Immature natural killer cell (primary cell): ENCODE results near the gene PCDHGA4. TPM values are rescaled to one million over a fixed set of nuclear protein-coding genes. Genes with fewer than 3 reads are reported as not detected.

Source experiments
- DNase-seq, 3 donors: peaks; one replicate each; pipeline ENCODE4 v3.0.0; 2022; ENCODE audit warnings: mixed read lengths in 1 of 3
- H3K27ac Mint-ChIP-seq, 6 donors: one replicate each; pipeline ENCODE4 v1.8.0; 2020; ENCODE audit warnings: mixed read lengths in 6 of 6, mild to moderate bottlenecking in 5 of 6, inconsistent platforms in 4 of 6, moderate library complexity in 3 of 6
- H3K27me3 Mint-ChIP-seq, 3 donors: one replicate each; pipeline ENCODE4 v1.8.0; 2020 to 2021; ENCODE audit warnings: low read depth in 3 of 3, mild to moderate bottlenecking in 3 of 3, mixed read lengths in 3 of 3, moderate library complexity in 3 of 3, inconsistent platforms in 1 of 3
- H3K36me3 Mint-ChIP-seq, 3 donors: one replicate each; pipeline ENCODE4 v1.8.0; 2020; ENCODE audit warnings: mixed read lengths in 3 of 3, inconsistent platforms in 2 of 3, mild to moderate bottlenecking in 2 of 3
- H3K4me1 Mint-ChIP-seq, 2 donors: one replicate each; pipeline ENCODE4 v1.8.0; 2020; ENCODE audit warnings: inconsistent platforms in 2 of 2, mild to moderate bottlenecking in 2 of 2, mixed read lengths in 2 of 2, moderate library complexity in 1 of 2
- H3K4me3 Mint-ChIP-seq, 5 donors: one replicate each; pipeline ENCODE4 v1.8.0; 2020; ENCODE audit warnings: mild to moderate bottlenecking in 5 of 5, mixed read lengths in 5 of 5, inconsistent platforms in 3 of 5, moderate library complexity in 3 of 5
- H3K9me3 Mint-ChIP-seq, 6 donors: one replicate each; pipeline ENCODE4 v1.8.0; 2020; ENCODE audit warnings: mild to moderate bottlenecking in 6 of 6, mixed read lengths in 6 of 6, inconsistent platforms in 4 of 6, moderate library complexity in 3 of 6
- polyA plus RNA-seq, 3 donors: library from polyadenylated mRNA; unstranded; fragments of 300-500 nt; fragmentation: Illumina TruSeq; gene quantifications; one replicate each; pipeline ENCODE4 v1.2.3, GENCODE V29; 2021

PCDHGA4 gene
- polyA plus RNA-seq, 3 donors from 2014 or later: 0.10 to 0.11 TPM; not detected in 1

- no peak for DNase-seq
- peaks cover 3 to 7% of the 10 kb centered on the region in 2 donors for H3K4me1 Mint-ChIP-seq
- H3K9me3 Mint-ChIP-seq: peaks cover 8 to 27% (median 16%) of the 10 kb centered on the region in 6 donors
- peaks cover 6 to 8% (median 7%) of the 10 kb centered on the region in 3 donors for H3K36me3 Mint-ChIP-seq
- peak overlapping the region in 2 of 5 donors; percentile 32 to 57 for H3K4me3 Mint-ChIP-seq
- no peak overlapping the region for H3K27ac Mint-ChIP-seq
- H3K27me3 Mint-ChIP-seq: peaks cover 38 to 54% (median 48%) of the 10 kb centered on the region in 3 donors
These were observed 43.8 kb downstream of the PCDHGA4 start for GRCh38 chr5:141398608-141399007.

GRCh38 chr5:141399555-141400258 lies 44.9 kb downstream of the PCDHGA4 start:
- Mint-ChIP-seq H3K36me3 (peaks cover 6 to 8% (median 7%) of the 10 kb centered on the region in 3 donors), H3K4me3 (peak overlapping the region in 1 of 5 donors; percentile 57), H3K9me3 (peaks cover 10 to 27% (median 13%) of the 10 kb centered on the region in 6 donors), H3K4me1 (peaks cover 3 to 7% of the 10 kb centered on the region in 2 donors), H3K27me3 (peaks cover 39 to 56% (median 48%) of the 10 kb centered on the region in 3 donors), H3K27ac (no peak overlapping the region)
- DNase-seq: no peak

- H3K4me1 Mint-ChIP-seq: peaks cover 7 to 13% of the 10 kb centered on the region in 2 donors
- H3K9me3 Mint-ChIP-seq: peaks cover 9 to 26% (median 17%) of the 10 kb centered on the region in 6 donors
- peaks cover 4 to 10% (median 7%) of the 10 kb centered on the region in 3 donors for H3K36me3 Mint-ChIP-seq
- peaks cover 40 to 44% (median 41%) of the 10 kb centered on the region in 3 donors for H3K27me3 Mint-ChIP-seq
- H3K4me3 Mint-ChIP-seq: peak within 1 kb of the TSS; percentile 68 to 85 (median 72)
- no peak within 1 kb of the TSS for H3K27ac Mint-ChIP-seq
- peak in 2 of 3 donors; percentile 18 to 30 for DNase-seq
These were observed 47.9 kb downstream of the PCDHGA4 start, which contains the start of gene PCDHGA9 for GRCh38 chr5:141402553-141403243. PCDHGA9 (plus strand) TSS chr5:141402778; CDS start chr5:141402953, 175 bp downstream.

GRCh38 chr5:141403387-141403786 lies 48.6 kb downstream of the PCDHGA4 start:
- Mint-ChIP-seq H3K36me3 (peaks cover 4 to 10% (median 7%) of the 10 kb centered on the region in 3 donors), H3K4me3 (peak overlapping the region in 2 of 5 donors; percentile 41 to 85), H3K9me3 (peaks cover 9 to 33% (median 21%) of the 10 kb centered on the region in 6 donors), H3K27me3 (peaks cover 43 to 48% (median 45%) of the 10 kb centered on the region in 3 donors), H3K27ac (no peak overlapping the region), H3K4me1 (peaks cover 12 to 19% of the 10 kb centered on the region in 2 donors)
- no peak for DNase-seq

Other genes starting within 250 kb of the PCDHGA4 start
- gene PCDHB4, start 233.2 kb upstream of the PCDHGA4 start, polyA plus RNA-seq: not detected
- not detected for gene PCDHB5, start 219.8 kb upstream of the PCDHGA4 start, polyA plus RNA-seq
- not detected for gene PCDHB6, start 205.0 kb upstream of the PCDHGA4 start, polyA plus RNA-seq
- not detected for gene PCDHB7, start 182.4 kb upstream of the PCDHGA4 start, polyA plus RNA-seq
- gene PCDHB8, start 177.2 kb upstream of the PCDHGA4 start, polyA plus RNA-seq: not detected
- not detected for gene PCDHB16, start 172.6 kb upstream of the PCDHGA4 start, polyA plus RNA-seq
- gene PCDHB9, start 167.9 kb upstream of the PCDHGA4 start, polyA plus RNA-seq: not detected
- not detected for gene PCDHB10, start 162.7 kb upstream of the PCDHGA4 start, polyA plus RNA-seq
- not detected for gene PCDHB11, start 155.4 kb upstream of the PCDHGA4 start, polyA plus RNA-seq
- not detected for gene PCDHB12, start 146.3 kb upstream of the PCDHGA4 start, polyA plus RNA-seq
- not detected for gene PCDHB13, start 141.1 kb upstream of the PCDHGA4 start, polyA plus RNA-seq
- not detected for gene PCDHB14, start 131.7 kb upstream of the PCDHGA4 start, polyA plus RNA-seq
- gene PCDHB15, start 109.6 kb upstream of the PCDHGA4 start, polyA plus RNA-seq: under 1 TPM in 1 of 3 donors, not detected in 2; 0.16 TPM
- not detected for gene SLC25A2, start 51.0 kb upstream of the PCDHGA4 start, polyA plus RNA-seq
- gene TAF7, start 34.2 kb upstream of the PCDHGA4 start, polyA plus RNA-seq: 100 to 1,000 TPM; 136 to 191 (median 151) TPM
- not detected for gene PCDHGA1, start 24.5 kb upstream of the PCDHGA4 start, polyA plus RNA-seq
- gene PCDHGA2, start 16.3 kb upstream of the PCDHGA4 start, polyA plus RNA-seq: not detected
- gene PCDHGA3, start 11.2 kb upstream of the PCDHGA4 start, polyA plus RNA-seq: under 1 TPM in 1 of 3 donors, not detected in 2; 0.11 TPM
- gene PCDHGB1, start 4.9 kb upstream of the PCDHGA4 start, polyA plus RNA-seq: not detected
- gene PCDHGB2, start 5.0 kb downstream of the PCDHGA4 start, polyA plus RNA-seq: not detected
- gene PCDHGA5, start 9.1 kb downstream of the PCDHGA4 start, polyA plus RNA-seq: not detected
- gene PCDHGB3, start 15.2 kb downstream of the PCDHGA4 start, polyA plus RNA-seq: under 1 TPM in 2 of 3 donors, not detected in 1; 0.06 to 0.15 TPM
- not detected for gene PCDHGA6, start 18.9 kb downstream of the PCDHGA4 start, polyA plus RNA-seq
- not detected for gene PCDHGA7, start 27.7 kb downstream of the PCDHGA4 start, polyA plus RNA-seq
- under 1 TPM in 1 of 3 donors, not detected in 2; 0.13 TPM for gene PCDHGB4, start 32.7 kb downstream of the PCDHGA4 start, polyA plus RNA-seq
- gene PCDHGA8, start 37.6 kb downstream of the PCDHGA4 start, polyA plus RNA-seq: under 1 TPM in 1 of 3 donors, not detected in 2; 0.07 TPM
- 1 to 10 TPM in 2 of 3 donors, under 1 TPM in 1; 0.36 to 2.1 (median 2.0) TPM for gene PCDHGB5, start 42.9 kb downstream of the PCDHGA4 start, polyA plus RNA-seq
- gene PCDHGA9, start 47.8 kb downstream of the PCDHGA4 start, polyA plus RNA-seq: under 1 TPM in 1 of 3 donors, not detected in 2; 0.04 TPM
- 1 to 10 TPM in 1 of 3 donors, under 1 TPM in 1, not detected in 1; 0.38 to 1.9 TPM for gene PCDHGB6, start 53.0 kb downstream of the PCDHGA4 start, polyA plus RNA-seq
- under 1 TPM in 1 of 3 donors, not detected in 2; 0.43 TPM for gene PCDHGA10, start 58.0 kb downstream of the PCDHGA4 start, polyA plus RNA-seq
- gene PCDHGB7, start 62.7 kb downstream of the PCDHGA4 start, polyA plus RNA-seq: under 1 TPM in 1 of 3 donors, not detected in 2; 0.13 TPM
- under 1 TPM in 1 of 3 donors, not detected in 2; 0.11 TPM for gene PCDHGA11, start 66.0 kb downstream of the PCDHGA4 start, polyA plus RNA-seq
- under 1 TPM in 1 of 3 donors, not detected in 2; 0.25 TPM for gene PCDHGA12, start 75.5 kb downstream of the PCDHGA4 start, polyA plus RNA-seq
- 1 to 10 TPM in 1 of 3 donors, under 1 TPM in 2; 0.63 to 1.3 (median 0.77) TPM for gene PCDHGC3, start 120.9 kb downstream of the PCDHGA4 start, polyA plus RNA-seq
- not detected for gene PCDHGC4, start 130.0 kb downstream of the PCDHGA4 start, polyA plus RNA-seq
- gene PCDHGC5, start 134.1 kb downstream of the PCDHGA4 start, polyA plus RNA-seq: not detected